T follicular helper cell (primary cell): ENCODE data around the gene PPM1J.

ENCODE experiments used
- DNase-seq: peaks from one replicate; pipeline ENCODE4 v3.0.0-alpha.2; 2020; ENCODE audit warnings: low read depth

Gene PPM1J

DNA sequence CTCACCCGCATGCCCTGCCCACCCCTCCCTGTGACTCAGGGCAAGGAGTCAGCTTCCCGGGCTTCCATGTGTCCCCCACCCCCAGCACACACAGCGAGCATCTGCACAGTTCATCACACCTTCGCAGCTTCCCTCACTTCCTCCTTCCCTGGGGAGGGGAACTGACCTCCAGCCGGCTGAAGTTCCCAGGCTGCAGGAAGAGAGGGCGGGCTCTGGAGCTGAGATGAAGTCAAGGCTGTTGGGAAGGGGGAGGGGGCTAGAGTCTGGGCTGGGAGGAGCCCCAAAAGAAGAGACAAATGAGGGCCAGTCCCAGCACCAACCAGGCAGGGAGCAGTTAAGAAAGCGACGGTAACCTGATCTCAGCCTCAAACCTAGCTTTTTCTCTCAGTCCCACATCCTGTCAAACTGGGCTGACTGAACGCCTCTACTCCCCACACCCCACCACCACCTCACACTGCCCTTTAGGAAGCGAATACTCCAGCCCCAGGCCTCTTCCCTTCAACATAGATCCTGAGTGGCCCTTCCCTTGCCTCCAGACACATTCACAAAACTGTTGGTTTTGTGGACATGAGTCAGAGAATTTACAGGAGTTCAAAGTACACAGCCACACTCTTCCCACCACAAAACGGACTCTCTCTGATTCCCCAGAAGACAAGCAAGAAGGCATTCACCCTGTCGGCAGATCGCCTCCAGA lies 10.1 kb downstream of the PPM1J start:
- peak; percentile 22 for DNase-seq

DNA sequence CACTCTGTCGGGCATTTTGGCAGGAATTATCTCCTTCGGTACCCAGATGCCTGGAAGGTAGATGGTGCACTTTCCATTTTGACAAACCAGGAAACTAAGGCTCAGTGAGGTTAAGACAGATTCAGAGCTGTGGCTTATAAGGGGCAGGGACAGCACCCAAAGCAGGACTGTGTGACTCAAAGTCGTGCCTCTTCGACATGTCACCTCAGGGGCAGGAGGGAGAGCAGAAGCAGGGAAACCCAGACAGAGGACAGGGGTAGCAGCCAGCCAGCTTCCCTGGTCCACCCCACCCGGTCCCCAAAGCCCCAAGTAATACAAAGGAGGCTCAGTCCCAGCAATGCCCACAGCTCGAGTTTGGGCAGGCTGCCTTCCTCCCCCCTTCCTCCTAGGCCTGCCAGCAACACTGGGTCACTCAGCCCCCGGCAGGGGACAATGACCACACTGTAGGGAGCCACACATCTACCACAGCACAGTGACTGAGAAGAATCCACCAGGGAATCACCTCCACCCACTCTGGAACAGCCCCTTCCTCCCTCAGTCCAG lies 10.7 kb downstream of the PPM1J start:
- no peak for DNase-seq

DNA sequence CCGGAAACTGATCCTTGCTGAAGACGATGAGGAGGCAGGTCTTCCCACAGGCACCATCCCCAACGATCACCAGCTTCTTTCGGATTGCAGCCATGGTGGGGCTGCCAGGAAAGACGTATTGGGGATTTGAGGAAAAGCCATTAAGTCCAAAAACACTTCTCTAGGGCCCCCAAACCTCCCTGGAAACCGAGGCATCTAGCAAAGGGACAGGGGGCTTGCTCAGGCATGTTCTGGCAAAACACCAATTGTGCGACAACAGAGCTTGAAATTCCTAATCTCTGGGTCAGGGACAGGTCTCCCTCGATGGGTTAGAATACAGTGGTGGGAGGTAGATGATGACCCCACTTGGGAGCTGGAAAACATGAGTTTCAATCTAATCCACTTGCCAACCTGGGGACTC lies 11.4 kb downstream of the PPM1J start:
- no peak for DNase-seq

DNA sequence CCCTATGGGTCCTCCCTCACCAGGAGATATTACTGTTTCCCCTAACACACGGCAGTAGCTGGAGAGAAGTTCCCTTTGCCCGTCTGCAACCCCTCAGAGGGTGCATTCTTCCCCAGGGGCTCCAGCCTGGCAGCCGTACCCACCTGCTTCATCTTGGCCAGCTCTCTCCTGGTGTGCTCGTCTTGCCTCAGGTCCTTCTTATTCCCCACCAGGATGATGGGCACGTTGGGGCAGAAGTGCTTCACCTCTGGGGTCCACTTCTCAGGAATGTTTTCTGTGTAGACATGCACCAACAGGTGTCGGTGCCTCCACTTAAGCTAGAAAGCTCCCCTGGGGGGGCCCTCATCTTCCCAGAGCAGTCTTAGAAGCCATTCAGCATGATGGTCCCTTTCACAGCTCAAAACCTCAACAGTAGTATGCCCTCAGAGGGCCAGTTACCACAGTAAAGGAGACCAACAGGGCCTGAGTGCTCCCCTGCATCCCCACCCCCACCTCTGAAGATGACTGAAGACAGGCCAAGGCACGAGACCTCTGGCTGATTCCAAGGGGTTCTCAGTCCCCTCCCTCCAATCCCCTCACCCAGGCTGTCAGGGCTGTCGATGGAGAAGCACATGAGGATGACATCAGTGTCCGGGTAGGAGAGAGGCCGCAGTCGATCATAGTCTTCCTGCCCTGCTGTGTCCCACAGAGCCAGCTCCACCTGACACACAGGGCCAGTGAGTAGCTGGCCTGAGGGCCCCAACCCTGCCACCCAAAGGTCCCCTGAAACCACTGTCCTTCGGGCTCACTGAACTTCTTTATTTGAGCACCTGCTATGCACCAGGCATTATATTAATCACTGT lies 12.5 kb downstream of the PPM1J start:
- DNase-seq, result no peak

DNA sequence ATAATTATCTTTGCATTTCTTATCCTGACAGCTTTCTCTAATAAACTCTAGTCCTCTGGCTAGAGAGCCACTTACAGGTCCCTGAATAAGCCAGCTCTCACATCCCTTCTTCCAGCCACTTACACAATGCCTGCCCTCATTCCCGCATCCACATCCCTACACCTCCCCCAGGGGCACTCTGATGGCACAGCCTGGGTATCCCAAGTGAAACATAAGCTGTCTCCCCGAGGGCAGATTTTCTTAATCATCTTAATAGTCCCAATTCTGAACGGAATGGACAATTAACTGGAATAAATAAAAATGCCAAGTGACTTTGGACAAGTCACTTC lies 13.1 kb downstream of the PPM1J start:
- DNase-seq, result no peak

DNA sequence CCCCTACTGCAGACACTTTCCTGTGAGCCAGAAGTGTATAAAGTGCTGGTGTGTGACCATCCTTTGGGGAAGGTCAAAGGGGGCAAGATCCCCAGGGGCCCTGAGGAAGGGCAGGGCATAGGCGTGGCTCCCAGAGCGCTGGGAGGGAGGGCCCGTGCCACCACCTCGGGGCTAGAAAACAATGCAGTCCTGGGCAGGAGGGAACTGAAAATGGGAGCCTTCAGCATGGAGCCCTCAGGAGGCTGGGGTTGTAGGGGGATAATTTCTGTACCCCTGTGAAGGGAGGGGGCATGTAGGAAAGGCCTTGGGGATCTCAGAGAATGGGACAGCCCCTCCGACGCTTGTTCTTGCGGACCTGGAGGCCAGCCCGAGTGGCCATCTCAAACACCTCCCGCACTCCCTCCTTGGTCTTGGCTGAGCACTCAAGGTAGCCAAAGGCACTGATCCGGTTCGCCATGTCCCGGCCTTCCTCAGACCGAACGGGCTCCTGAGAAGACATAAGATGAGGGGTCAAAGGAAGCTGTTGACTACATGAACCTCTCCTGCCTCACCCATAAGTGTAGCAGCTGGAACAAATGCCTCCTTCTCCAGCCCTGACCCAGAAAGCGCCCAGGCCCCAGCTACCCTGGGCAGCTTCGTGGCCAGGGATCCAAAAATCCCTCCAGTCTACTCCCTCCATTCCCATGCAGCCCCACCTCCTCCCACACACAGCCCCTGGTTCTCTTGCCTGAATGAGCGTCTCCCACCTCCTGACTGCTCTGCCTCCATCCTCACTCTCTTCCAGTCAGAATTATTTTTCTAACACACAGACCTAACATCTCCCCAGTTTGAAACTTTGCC lies 13.7 kb downstream of the PPM1J start:
- no peak for DNase-seq

DNA sequence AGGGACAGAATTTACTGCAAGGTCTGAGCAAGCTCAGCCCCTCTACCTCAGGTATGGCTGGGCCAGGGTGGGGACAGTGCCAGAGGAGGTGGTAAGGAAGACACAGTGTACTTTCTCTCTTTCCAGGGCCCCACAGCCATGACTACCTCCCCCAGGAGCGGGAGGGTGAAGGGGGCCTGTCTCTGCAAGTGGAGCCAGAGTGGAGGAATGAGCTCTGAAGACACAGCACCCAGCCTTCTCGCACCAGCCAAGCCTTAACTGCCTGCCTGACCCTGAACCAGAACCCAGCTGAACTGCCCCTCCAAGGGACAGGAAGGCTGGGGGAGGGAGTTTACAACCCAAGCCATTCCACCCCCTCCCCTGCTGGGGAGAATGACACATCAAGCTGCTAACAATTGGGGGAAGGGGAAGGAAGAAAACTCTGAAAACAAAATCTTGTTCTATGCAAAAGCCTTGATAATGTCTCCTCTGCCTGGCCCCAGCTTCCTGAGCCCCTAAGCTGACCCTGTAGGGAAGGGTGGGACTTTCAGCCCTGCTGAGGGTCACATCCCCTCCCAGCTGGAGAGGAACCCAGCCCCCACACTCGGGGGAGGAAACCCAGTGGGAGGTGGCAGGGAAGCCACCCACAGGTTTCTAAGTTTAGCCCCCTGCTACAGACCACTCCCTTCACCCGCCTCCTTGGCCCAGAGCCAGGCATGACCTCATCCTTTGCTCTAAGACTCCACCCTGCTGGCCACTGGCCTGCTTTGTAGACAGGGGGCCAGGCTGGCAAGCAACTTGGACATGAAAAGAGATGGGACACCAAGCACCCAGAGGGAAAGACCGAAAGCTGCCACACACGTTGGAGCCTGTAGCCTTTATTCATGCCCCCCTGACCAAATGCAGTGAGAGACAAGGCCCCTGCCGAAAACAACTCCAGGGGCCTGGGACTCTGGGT lies 14.6 kb downstream of the PPM1J start:
- peak; percentile 40 for DNase-seq

DNA sequence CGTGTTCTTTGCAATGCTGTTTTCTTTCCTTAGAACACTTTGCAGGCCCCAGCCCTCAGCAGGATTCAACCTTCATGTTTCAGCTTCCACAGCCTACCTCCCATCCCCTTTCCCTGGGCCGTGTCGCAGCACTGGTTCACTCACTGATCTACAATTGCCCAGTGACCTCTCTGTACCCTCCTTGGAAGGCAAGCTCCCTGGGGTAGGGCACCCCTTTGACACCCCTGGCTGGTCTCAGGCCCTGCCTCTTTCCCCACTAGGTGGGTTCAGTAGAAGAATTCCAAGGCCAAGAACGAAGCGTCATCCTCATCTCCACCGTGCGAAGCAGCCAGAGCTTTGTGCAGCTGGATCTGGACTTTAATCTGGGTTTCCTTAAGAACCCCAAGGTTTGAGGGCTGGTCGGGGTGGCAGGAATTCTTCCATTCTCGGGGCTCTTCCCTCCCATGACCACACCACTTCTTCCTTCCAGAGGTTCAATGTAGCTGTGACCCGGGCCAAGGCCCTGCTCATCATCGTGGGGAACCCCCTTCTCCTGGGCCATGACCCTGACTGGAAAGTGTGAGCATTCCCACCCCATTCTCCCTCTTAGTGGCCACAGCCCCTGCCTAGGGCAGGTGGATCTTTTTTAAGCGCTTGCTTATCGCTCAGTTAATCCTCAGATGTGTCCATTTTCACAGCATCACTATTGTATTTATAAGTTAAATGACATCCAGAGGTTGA lies 15.5 kb downstream of the PPM1J start:
- DNase-seq, result no peak

DNA sequence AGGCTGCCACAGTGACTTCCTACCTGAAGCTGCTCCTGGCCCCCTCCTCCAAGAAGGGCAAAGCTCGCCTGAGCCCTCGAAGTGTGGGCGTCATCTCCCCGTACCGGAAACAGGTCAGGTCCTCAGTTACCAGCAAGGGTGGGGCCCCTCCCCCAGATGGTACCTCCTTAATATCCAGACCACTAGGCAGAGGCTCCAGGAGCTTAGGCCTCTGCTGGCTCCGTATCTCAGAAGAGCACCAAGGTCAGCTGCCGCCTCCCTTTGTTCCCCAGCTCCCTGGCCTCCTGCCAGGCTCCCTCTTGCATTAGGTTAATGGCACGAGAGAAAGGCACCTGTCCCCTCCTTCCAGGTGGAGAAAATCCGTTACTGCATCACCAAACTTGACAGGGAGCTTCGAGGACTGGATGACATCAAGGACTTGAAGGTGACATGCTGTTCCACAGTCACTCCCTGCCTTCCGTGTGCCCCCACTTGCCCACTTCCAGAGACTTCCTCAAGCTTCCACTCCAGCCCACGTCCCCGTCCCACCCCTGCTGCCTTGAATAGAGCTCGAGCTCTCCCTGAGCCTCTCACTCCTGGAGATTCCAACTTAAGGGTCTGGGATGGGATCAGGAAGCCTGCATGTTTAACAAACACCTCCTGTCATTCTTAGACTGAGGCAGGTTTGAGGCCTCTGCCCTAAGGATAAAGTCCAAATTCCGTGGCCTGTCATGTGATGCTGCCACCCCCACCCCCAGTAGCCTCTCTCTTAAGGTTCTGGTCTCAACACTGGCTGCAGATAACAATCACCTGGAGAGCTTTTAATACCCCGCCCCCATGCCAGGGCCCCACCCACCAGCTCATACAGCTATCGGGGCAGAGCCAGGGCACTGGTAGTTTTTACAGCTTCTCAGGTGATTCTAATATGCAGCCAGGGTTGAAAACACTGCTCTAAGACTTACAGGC lies 16.5 kb downstream of the PPM1J start:
- DNase-seq, result no peak

DNA sequence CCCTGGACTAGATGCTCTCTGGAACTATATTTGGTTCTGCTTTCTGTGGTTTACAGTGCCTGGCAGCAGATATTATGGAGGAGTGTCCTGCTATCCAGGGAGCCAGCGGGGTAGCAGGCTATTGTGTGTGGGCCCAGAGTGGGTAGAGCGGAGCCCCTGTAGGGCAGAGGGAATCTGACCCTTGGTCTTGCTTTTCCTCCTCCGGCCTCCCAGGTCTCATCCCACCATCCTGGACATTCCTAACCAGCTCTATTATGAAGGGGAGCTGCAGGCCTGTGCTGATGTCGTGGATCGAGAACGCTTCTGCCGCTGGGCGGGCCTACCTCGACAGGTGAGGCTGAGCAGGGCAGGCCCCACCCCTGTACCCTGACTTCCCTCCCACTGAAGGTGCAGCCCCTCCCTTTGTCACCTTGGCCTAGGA lies 17.3 kb downstream of the PPM1J start:
- DNase-seq, result no peak

DNA sequence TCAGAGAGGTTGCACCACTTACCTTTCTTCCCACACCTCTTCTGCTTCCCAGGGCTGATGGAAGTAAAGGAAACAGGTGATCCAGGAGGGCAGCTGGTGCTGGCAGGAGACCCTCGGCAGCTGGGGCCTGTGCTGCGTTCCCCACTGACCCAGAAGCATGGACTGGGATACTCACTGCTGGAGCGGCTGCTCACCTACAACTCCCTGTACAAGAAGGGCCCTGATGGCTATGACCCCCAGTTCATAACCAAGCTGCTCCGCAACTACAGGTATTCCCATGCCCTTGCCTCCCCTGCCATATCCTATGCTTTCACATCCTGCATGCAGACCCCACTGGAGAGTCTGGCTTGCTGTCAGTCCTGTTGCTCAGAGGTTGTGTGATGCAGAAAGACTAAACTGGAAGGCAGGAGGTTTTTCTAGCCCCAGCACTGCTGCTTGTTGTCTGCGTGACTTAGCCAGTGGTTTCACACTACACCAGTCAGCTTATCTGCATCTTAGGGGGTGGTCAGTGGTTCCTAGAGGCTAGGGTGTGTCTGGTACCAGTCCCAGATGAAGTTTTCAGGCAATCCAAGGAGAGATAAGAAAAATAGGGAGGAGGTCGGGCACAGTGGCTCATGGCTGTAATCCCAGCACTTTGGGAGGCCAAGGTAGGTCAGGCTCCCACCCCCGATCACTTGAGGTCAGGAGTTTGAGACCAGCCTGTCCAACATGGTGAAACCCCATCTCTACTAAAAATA lies 18.4 kb downstream of the PPM1J start:
- no peak for DNase-seq

DNA sequence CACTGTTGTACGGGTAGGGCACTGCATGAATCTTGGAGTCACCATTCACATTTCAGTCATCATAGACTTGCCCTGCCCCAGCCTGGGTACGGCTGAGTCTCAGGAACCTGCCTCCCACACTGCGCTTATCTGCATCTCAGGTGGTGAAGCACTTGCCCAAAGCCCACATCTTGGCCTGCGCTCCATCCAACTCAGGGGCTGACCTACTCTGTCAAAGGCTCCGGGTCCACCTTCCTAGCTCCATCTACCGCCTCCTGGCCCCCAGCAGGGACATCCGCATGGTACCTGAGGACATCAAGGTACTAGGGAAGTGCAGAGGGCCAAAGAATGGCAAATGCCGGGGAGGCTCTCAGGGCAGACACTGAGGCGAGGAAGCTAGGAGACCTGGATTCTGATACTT lies 19.9 kb downstream of the PPM1J start:
- DNase-seq, result no peak

DNA sequence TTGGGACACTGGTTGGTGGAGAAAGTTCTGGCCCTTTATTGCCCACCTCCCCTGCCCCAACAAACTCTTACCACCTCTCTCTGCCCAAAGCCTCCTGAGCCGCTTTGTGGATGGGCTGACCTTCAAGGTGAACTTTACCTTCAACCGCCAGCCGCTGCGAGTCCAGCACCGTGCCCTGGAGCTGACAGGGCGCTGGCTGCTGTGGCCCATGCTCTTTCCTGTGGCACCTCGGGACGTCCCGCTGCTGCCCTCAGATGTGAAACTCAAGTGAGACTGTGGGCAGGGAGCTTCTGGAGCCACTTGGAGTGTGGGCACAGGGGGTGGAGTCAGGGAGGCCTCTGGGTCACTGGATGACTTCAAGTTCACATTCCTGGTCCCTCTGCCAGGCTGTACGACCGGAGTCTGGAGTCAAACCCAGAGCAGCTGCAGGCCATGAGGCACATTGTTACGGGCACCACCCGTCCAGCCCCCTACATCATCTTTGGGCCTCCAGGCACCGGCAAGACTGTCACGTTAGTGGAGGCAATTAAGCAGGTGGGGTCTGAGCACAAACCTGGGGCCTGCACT lies 20.7 kb downstream of the PPM1J start:
- no peak for DNase-seq

DNA sequence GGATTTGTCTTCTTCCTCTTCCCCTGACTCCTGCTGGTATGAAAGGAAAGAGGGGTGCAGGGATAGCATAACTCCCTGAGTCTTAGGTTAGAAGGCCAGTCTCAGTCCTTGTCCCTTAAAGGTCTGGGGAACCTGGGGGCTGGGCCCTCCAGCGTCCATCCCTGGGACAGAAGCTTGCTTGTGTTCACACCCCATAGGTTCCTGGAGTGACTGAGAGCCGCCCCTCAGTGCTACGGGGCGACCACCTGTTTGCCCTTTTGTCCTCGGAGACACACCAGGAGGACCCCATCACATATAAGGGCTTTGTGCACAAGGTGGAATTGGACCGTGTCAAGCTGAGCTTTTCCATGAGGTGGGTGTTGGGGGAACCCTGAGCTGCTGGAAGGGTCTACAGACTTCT lies 21.3 kb downstream of the PPM1J start:
- DNase-seq, result no peak

DNA sequence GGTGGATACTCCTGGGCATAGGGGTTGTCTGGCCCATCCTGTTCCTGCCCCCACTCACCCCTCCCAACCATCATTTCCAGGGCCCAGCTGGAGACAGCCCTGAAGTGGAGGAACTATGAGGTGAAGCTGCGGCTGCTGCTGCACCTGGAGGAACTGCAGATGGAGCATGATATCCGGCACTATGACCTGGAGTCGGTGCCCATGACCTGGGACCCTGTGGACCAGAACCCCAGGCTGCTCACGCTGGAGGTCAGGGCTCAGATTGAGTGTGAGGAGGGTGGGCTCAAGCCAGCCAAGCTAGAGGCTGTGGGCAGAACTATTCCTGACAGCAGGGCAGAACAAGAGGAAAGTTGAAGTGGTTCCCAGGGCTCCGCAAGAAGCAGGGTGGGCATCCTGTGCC lies 22.5 kb downstream of the PPM1J start:
- DNase-seq, result no peak

DNA sequence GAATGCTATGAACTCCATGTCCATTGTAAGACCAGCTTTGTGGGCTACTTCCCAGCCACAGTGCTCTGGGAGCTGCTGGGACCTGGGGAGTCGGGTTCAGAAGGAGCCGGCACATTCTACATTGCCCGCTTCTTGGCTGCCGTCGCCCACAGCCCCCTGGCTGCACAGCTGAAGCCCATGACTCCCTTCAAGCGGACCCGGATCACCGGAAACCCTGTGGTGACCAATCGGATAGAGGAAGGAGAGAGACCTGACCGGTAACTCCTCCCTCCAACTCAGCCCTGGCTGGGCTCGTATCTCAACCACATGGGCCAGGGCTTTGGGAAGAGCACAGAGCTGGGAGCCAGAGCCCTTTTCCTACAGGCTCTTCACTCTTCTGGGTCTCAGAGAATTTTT lies 25.3 kb downstream of the PPM1J start:
- no peak for DNase-seq

DNA sequence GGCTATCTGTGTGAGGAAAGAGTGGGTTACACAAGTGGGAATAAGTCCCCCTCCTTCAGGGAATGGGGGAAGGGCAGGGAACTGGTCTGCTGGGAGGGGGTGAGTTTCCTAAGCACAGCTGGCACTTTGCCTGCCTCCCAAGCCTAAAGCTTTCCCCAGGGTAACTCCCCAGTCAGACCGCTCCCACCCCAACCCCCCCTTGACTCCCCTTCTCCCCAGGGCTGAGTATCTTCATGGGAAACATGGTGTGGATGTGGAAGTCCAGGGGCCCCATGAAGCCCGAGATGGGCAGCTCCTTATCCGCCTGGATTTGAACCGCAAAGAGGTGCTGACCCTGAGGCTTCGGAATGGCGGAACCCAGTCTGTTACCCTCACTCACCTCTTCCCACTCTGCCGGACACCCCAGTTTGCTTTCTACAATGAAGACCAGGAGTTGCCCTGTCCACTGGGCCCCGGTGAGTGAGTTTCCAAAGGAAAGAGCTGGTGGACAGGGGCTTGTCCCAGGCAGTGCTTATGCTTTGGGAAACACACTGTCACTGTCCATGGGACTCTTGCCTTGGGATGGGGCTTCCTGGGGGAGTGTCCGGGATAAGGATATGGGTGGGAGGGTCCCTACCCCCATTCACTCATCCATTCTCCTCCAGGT lies 25.8 kb downstream of the PPM1J start:
- no peak for DNase-seq

DNA sequence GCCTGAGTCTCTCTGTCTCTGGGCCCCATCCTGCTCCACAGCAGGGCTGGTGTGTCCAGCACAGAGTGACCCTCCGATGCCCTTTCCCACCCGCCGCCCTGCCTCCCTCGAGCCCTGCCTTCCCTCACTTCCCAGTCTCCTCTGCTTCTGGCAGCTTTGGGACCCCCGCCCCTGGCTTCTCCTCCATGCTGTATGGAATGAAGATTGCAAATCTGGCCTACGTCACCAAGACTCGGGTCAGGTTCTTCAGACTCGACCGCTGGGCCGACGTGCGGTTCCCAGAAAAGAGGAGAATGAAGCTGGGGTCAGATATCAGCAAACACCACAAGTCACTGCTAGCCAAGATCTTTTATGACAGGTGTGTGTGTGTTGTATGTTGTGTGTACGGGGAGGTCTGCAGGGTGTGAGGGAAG lies 26.3 kb downstream of the PPM1J start:
- no peak for DNase-seq
